Ascending aorta (tissue), 2 donors: ENCODE measurements around the gene RGS6. TPM values are rescaled to one million over a fixed set of nuclear protein-coding genes. Genes with fewer than 3 reads are reported as not detected.

ENCODE experiments used
- DNase-seq, 2 donors: peaks; one replicate each; pipeline ENCODE4 v3.0.0-alpha.2; 2019; ENCODE audit warnings: low spot score in 2 of 2
- H3K27ac ChIP-seq, 2 donors: fragments of 200-600 bp; sonication (generic); one replicate each; pipeline ENCODE4 v1.5.1; 2016 to 2017; ENCODE audit warnings: mild to moderate bottlenecking in 1 of 2
- H3K27me3 ChIP-seq: fragments of 200-600 bp; sonication (generic); one replicate; pipeline ENCODE4 v1.5.1; 2017
- H3K36me3 ChIP-seq, 2 donors: fragments of 200-600 bp; sonication (generic); one replicate each; pipeline ENCODE4 v1.5.1; 2016
- H3K4me1 ChIP-seq, 2 donors: fragments of 200-600 bp; sonication (generic); one replicate each; pipeline ENCODE4 v1.5.1; 2016 to 2017; ENCODE audit warnings: mild to moderate bottlenecking in 1 of 2
- H3K4me3 ChIP-seq, 2 donors: fragments of 200-600 bp; sonication (generic); one replicate each; pipeline ENCODE4 v1.5.1; 2016 to 2017; ENCODE audit warnings: mild to moderate bottlenecking in 1 of 2
- H3K9me3 ChIP-seq, 2 donors: fragments of 200-600 bp; sonication (generic); one replicate each; pipeline ENCODE4 v1.5.1; 2016
- CTCF ChIP-seq, 3 experiments: fragments of 200-600 bp in 2 of 3; fragments of 450-650 bp in 1 of 3; sonication (generic) in 2 of 3; IDR thresholded peaks; one replicate each; pipeline ENCODE4 v1.5.1; 2016 to 2019; ENCODE audit warnings: antibody characterized with exemption in 3 of 3, mild to moderate bottlenecking in 1 of 3, moderate library complexity in 1 of 3
- intact Hi-C: fragments of 100-400 bp; cut with DNase I; formaldehyde crosslinking; loops from one replicate; pipeline ENCODE4 v1.15.1; 2023
- total RNA-seq: library from RNA; depleted of rRNA; stranded (reverse); fragments of >200 nt; gene quantifications from one replicate; pipeline ENCODE4 v1.1.0, GENCODE V29; 2016

The RGS6 gene
- total RNA-seq, 1 donor from 2014 or later = 0.11 TPM

- no peak for DNase-seq
- TF ChIP-seq CTCF (IDR thresholded peaks at IDR 0.05) = no peak
- Histone ChIP-seq H3K9me3 (no peaks in the 10 kb centered on the region), H3K4me1 (no peaks in the 10 kb centered on the region), H3K27me3 (no peaks in the 10 kb centered on the region), H3K36me3 (no peaks in the 10 kb centered on the region), H3K4me3 (no peak overlapping the region), H3K27ac (no peak overlapping the region)
- intact Hi-C loops = no loop called here
These were observed 662.1 kb downstream of the RGS6 start for GRCh38 chr14:72594099-72594901.

GRCh38 chr14:72595152-72595862, 663.1 kb downstream of the RGS6 start:
- DNase-seq = no peak
- Histone ChIP-seq H3K27me3 (no peaks in the 10 kb centered on the region), H3K36me3 (no peaks in the 10 kb centered on the region), H3K9me3 (no peaks in the 10 kb centered on the region), H3K4me3 (no peak overlapping the region), H3K27ac (no peak overlapping the region), H3K4me1 (no peaks in the 10 kb centered on the region)
- intact Hi-C loops = no loop called here
- no peak for TF ChIP-seq CTCF (IDR thresholded peaks at IDR 0.05)

GRCh38 chr14:72597252-72598233, 665.3 kb downstream of the RGS6 start:
- H3K27ac ChIP-seq = no peak overlapping the region
- H3K36me3 ChIP-seq = no peaks in the 10 kb centered on the region
- H3K4me1 ChIP-seq = no peaks in the 10 kb centered on the region
- no peak overlapping the region for H3K4me3 ChIP-seq
- no peaks in the 10 kb centered on the region for H3K9me3 ChIP-seq
- intact Hi-C loops = no loop called here
- H3K27me3 ChIP-seq = no peaks in the 10 kb centered on the region
- TF ChIP-seq CTCF (IDR thresholded peaks at IDR 0.05) = no peak
- DNase-seq = no peak

DNA sequence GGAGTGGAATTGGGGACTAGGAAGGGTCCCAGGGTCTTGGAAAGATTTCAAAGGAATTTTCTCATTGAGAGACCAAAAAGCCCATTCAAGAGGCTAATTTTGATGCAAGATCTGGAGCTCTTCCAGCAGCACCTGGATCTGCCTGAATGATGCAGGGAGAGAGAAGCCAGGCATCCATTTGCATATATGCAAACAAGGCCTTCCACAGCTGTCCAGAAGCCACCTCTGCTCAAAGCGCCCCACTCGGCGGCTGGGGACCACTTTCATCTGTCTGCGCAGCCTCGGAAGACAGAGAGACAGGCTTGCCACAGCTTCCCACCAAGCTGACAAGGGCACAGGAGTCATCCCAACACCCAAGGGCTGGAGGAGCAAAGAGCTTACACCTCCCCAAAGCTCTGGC, 666.1 kb downstream of the RGS6 start:
- no peak for TF ChIP-seq CTCF (IDR thresholded peaks at IDR 0.05)
- Histone ChIP-seq H3K36me3 (no peaks in the 10 kb centered on the region), H3K27me3 (no peaks in the 10 kb centered on the region), H3K9me3 (no peaks in the 10 kb centered on the region), H3K27ac (no peak overlapping the region), H3K4me1 (no peaks in the 10 kb centered on the region), H3K4me3 (no peak overlapping the region)
- intact Hi-C loops = no loop called here
- no peak for DNase-seq
